Hepatocyte (in vitro differentiated cells): Measurements from ENCODE around the gene PITX3. TPM values are rescaled to one million over a fixed set of nuclear protein-coding genes. Genes with fewer than 3 reads are reported as not detected.
"Not testable (repeated sequence)": the region's sequence is repeated elsewhere in the genome, so short reads cannot be mapped to it uniquely, and the experiment has no call there.

Experiments
- DNase-seq: peaks from one replicate; pipeline ENCODE4 v3.0.0-alpha.2; 2016; ENCODE audit warnings: low spot score
- H2AFZ ChIP-seq: fragments of 200-600 bp; sonication (generic); 2 replicates; pipeline ENCODE4 v1.6.0; 2016; ENCODE audit warnings: antibody characterized with exemption, mild to moderate bottlenecking
- H3K27ac ChIP-seq: fragments of 200-600 bp; sonication (generic); 2 replicates; pipeline ENCODE4 v1.5.1; 2016; ENCODE audit warnings: mild to moderate bottlenecking
- H3K27me3 ChIP-seq: fragments of 200-600 bp; sonication (generic); 2 replicates; pipeline ENCODE4 v1.6.1; 2016
- H3K36me3 ChIP-seq: fragments of 200-600 bp; sonication (generic); replicated peaks from 2 replicates; pipeline ENCODE4 v1.5.1; 2016; ENCODE audit warnings: low read depth; ENCODE audit not compliant: insufficient read depth
- H3K4me1 ChIP-seq: fragments of 200-600 bp; sonication (generic); 2 replicates; pipeline ENCODE4 v1.5.1; 2016; ENCODE audit warnings: mild to moderate bottlenecking, moderate library complexity; ENCODE audit not compliant: insufficient read depth
- H3K4me2 ChIP-seq: fragments of 200-600 bp; sonication (generic); 2 replicates; pipeline ENCODE4 v1.6.0; 2016
- H3K4me3 ChIP-seq: fragments of 200-600 bp; sonication (generic); 2 replicates; pipeline ENCODE4 v1.5.1; 2016; ENCODE audit warnings: mild to moderate bottlenecking
- H3K79me2 ChIP-seq: fragments of 200-600 bp; sonication (generic); 2 replicates; pipeline ENCODE4 v1.6.0; 2017; ENCODE audit warnings: mild to moderate bottlenecking
- H3K9me2 ChIP-seq: fragments of 200-600 bp; sonication (generic); replicated peaks from 2 replicates; pipeline ENCODE4 v1.6.0; 2017; ENCODE audit warnings: mild to moderate bottlenecking; ENCODE audit not compliant: insufficient read depth
- H3K9me3 ChIP-seq: fragments of 200-600 bp; sonication (generic); 2 replicates; pipeline ENCODE4 v1.5.1; 2016; ENCODE audit warnings: low read depth, mild to moderate bottlenecking
- H4K20me1 ChIP-seq: fragments of 200-600 bp; sonication (generic); 2 replicates; pipeline ENCODE4 v1.6.0; 2016; ENCODE audit warnings: mild to moderate bottlenecking; ENCODE audit not compliant: insufficient read depth, poor library complexity, severe bottlenecking
- CTCF ChIP-seq: fragments of 200-600 bp; sonication (generic); IDR thresholded peaks from 2 replicates; pipeline ENCODE4 v1.5.1; 2016; ENCODE audit warnings: antibody characterized with exemption, mild to moderate bottlenecking; ENCODE audit not compliant: poor library complexity
- EZH2 ChIP-seq: fragments of 200-600 bp; sonication (generic); IDR thresholded peaks from 2 replicates; pipeline ENCODE4 v1.6.1; 2016; ENCODE audit warnings: antibody characterized with exemption, mild to moderate bottlenecking, borderline replicate concordance
- EZH2phosphoT487 ChIP-seq: fragments of 200-600 bp; sonication (generic); IDR thresholded peaks from one replicate; pipeline ENCODE4 v1.6.1; 2018; ENCODE audit warnings: antibody characterized with exemption, mild to moderate bottlenecking, low read depth, moderate library complexity; ENCODE audit not compliant: unreplicated experiment, severe bottlenecking
- WGBS: methylation state at CpG from one replicate; pipeline ENCODE4 v1.1.6; 2016; ENCODE audit warnings: low lambda C conversion rate; ENCODE audit errors: missing lambda C conversion rate; 5-methylcytosine and 5-hydroxymethylcytosine counted together
- polyA plus RNA-seq: library from polyadenylated mRNA; unstranded; fragments of >200 nt; fragmentation: Nextera tagmentation; extraction: Ambion mirVana; gene quantifications from 2 replicates; pipeline ENCODE4 v1.2.1, GENCODE V29; 2016
- total RNA-seq: library from RNA; depleted of rRNA; stranded (reverse); fragments of >200 nt; gene quantifications from 2 replicates; pipeline ENCODE4 v1.2.3, GENCODE V29; 2014

Gene PITX3
- total and polyA plus RNA-seq, 2 experiments from 2014 or later = 0.52 TPM; not detected in 1

- WGBS = 82% methylated on average over 7 of the region's 7 CpGs
- Histone ChIP-seq H2AFZ (no peak overlapping the region), H3K4me3 (no peak overlapping the region), H3K4me2 (no peak overlapping the region), H3K9me2 (no peaks in the 10 kb centered on the region), H3K9me3 (no peaks in the 10 kb centered on the region), H3K79me2 (no peaks in the 10 kb centered on the region), H3K36me3 (no peaks in the 10 kb centered on the region), H4K20me1 (no peaks in the 10 kb centered on the region), H3K27ac (no peak overlapping the region), H3K27me3 (no peaks in the 10 kb centered on the region), H3K4me1 (no peaks in the 10 kb centered on the region)
- TF ChIP-seq EZH2phosphoT487 (no peak), EZH2 (no peak), CTCF (no peak)
- DNase-seq = no peak
These were observed 49.4 kb downstream of the PITX3 start for GRCh38 chr10:102191956-102192355.

GRCh38 chr10:102188941-102189898 lies 52.1 kb downstream of the PITX3 start:
- H3K9me2 ChIP-seq, H3K4me1 ChIP-seq, H3K4me3 ChIP-seq, H2AFZ ChIP-seq, H3K9me3 ChIP-seq, H3K79me2 ChIP-seq, DNase-seq, H4K20me1 ChIP-seq, H3K27ac ChIP-seq, H3K27me3 ChIP-seq, H3K36me3 ChIP-seq, H3K4me2 ChIP-seq: not testable (repeated sequence)
- 88% methylated on average over 7 of the region's 7 CpGs for WGBS

GRCh38 chr10:102188298-102188940 lies 52.9 kb downstream of the PITX3 start:
- TF ChIP-seq EZH2 (no peak), CTCF (no peak), EZH2phosphoT487 (no peak)
- 74% methylated on average over 3 of the region's 3 CpGs for WGBS
- no peaks in the 10 kb centered on the region for H3K36me3 ChIP-seq
- no peak overlapping the region for H2AFZ ChIP-seq
- no peaks in the 10 kb centered on the region for H4K20me1 ChIP-seq
- no peak overlapping the region for H3K27ac ChIP-seq
- H3K9me2 ChIP-seq = no peaks in the 10 kb centered on the region
- no peak overlapping the region for H3K4me3 ChIP-seq
- DNase-seq = no peak
- H3K4me1 ChIP-seq = no peaks in the 10 kb centered on the region
- no peaks in the 10 kb centered on the region for H3K9me3 ChIP-seq
- no peaks in the 10 kb centered on the region for H3K79me2 ChIP-seq
- H3K4me2 ChIP-seq = no peak overlapping the region
- H3K27me3 ChIP-seq = no peaks in the 10 kb centered on the region
